Renal cortex interstitium (tissue), 15 donors: ENCODE results near the gene PAN2. TPM values are rescaled to one million over a fixed set of nuclear protein-coding genes. Genes with fewer than 3 reads are reported as not detected.

Experiments
- DNase-seq, 11 donors: peaks; one replicate each; pipeline ENCODE4 v3.0.0-alpha.2; 2013; ENCODE audit warnings: low read depth in 9 of 11, low spot score in 4 of 11; ENCODE audit errors: extremely low read depth in 1 of 11
- long read RNA-seq, 16 experiments: transcript quantifications; one replicate each; lab custom pipeline, GENCODE V29; 2026
- polyA plus RNA-seq, 3 donors: library from polyadenylated mRNA; unstranded; fragments of 120-200 nt; gene quantifications; one replicate each; pipeline ENCODE4 v1.2.1, GENCODE V29; 2013; ENCODE audit not compliant: insufficient read length in 3 of 3

Gene PAN2
- 100 to 1,000 TPM in 1 of 3 donors, 10 to 100 TPM in 2; 82.0 to 113 (median 93.7) TPM for polyA plus RNA-seq
- long read RNA-seq, donor 1, full-length matches to known transcripts = 3 of 3 reads
- long read RNA-seq, donor 1, partial matches to known transcripts = 0 of 3 reads
- long read RNA-seq, donor 1, other reads (novel, unspliced or antisense) = 0 of 3 reads
- long read RNA-seq, donor 2, partial matches to known transcripts = 0 of 1 reads
- long read RNA-seq, donor 2, other reads (novel, unspliced or antisense) = 0 of 1 reads
- long read RNA-seq, donor 3, full-length matches to known transcripts = 4 of 4 reads
- long read RNA-seq, donor 3, partial matches to known transcripts = 0 of 4 reads
- long read RNA-seq, donor 3, other reads (novel, unspliced or antisense) = 0 of 4 reads
- long read RNA-seq, donor 4, partial matches to known transcripts = 0 of 2 reads
- long read RNA-seq, donor 4, other reads (novel, unspliced or antisense) = 0 of 2 reads
- long read RNA-seq, donor 5 = 0 reads
- long read RNA-seq, donor 6, partial matches to known transcripts = 5 of 7 reads
- long read RNA-seq, donor 6, other reads (novel, unspliced or antisense) = 0 of 7 reads
- long read RNA-seq, donor 7, partial matches to known transcripts = 0 of 2 reads
- long read RNA-seq, donor 7, other reads (novel, unspliced or antisense) = 0 of 2 reads
- long read RNA-seq, donor 8, full-length matches to known transcripts = 10 of 23 reads
- long read RNA-seq, donor 8, partial matches to known transcripts = 13 of 23 reads
- long read RNA-seq, donor 8, other reads (novel, unspliced or antisense) = 0 of 23 reads
- long read RNA-seq, donor 9, partial matches to known transcripts = 0 of 3 reads
- long read RNA-seq, donor 9, other reads (novel, unspliced or antisense) = 0 of 3 reads
- long read RNA-seq, donor 10, full-length matches to known transcripts = 3 of 3 reads
- long read RNA-seq, donor 10, partial matches to known transcripts = 0 of 3 reads
- long read RNA-seq, donor 10, other reads (novel, unspliced or antisense) = 0 of 3 reads
- long read RNA-seq, donor 11, partial matches to known transcripts = 0 of 4 reads
- long read RNA-seq, donor 11, other reads (novel, unspliced or antisense) = 0 of 4 reads
- long read RNA-seq, donor 12, partial matches to known transcripts = 0 of 1 reads
- long read RNA-seq, donor 12, other reads (novel, unspliced or antisense) = 0 of 1 reads
- long read RNA-seq, donor 13 = 0 reads
- long read RNA-seq, donor 14, partial matches to known transcripts = 0 of 2 reads
- long read RNA-seq, donor 14, other reads (novel, unspliced or antisense) = 0 of 2 reads
- long read RNA-seq, donor 15, partial matches to known transcripts = 0 of 2 reads
- long read RNA-seq, donor 15, other reads (novel, unspliced or antisense) = 0 of 2 reads
- long read RNA-seq, donor 16, full-length matches to known transcripts = 11 of 30 reads
- long read RNA-seq, donor 16, partial matches to known transcripts = 19 of 30 reads
- long read RNA-seq, donor 16, other reads (novel, unspliced or antisense) = 0 of 30 reads

- peak; percentile 90 to 97 (median 95) for DNase-seq
Measured at GRCh38 chr12:56333679-56334489, at the start of gene PAN2. PAN2 (minus strand) TSS chr12:56334000; CDS start chr12:56333094, 906 bp downstream.

- no peak for DNase-seq
Measured at GRCh38 chr12:56382611-56383010, 48.8 kb upstream of the PAN2 start.

- DNase-seq = no peak
Measured at GRCh38 chr12:56377989-56378316, 44.2 kb upstream of the PAN2 start.

GRCh38 chr12:56377310-56377988 lies 43.6 kb upstream of the PAN2 start:
- no peak for DNase-seq

GRCh38 chr12:56375598-56376434 lies 42.0 kb upstream of the PAN2 start:
- DNase-seq = no peak

GRCh38 chr12:56374726-56375597 lies 41.2 kb upstream of the PAN2 start:
- no peak for DNase-seq

- no peak for DNase-seq
Measured at GRCh38 chr12:56373515-56373914, 39.7 kb upstream of the PAN2 start.

- no peak for DNase-seq
Measured at GRCh38 chr12:56366948-56367347, 33.1 kb upstream of the PAN2 start.

GRCh38 chr12:56362130-56363059 lies 28.6 kb upstream of the PAN2 start, which contains the start of gene APOF:
APOF (minus strand) TSS chr12:56362857; CDS start chr12:56362745, 112 bp downstream.
- no peak for DNase-seq

GRCh38 chr12:56361487-56362129 lies 27.8 kb upstream of the PAN2 start:
- DNase-seq = no peak

GRCh38 chr12:56359851-56360767 lies 26.3 kb upstream of the PAN2 start, which contains the start of gene STAT2:
STAT2 (minus strand) TSS chr12:56360107; CDS start chr12:56356571, 3,536 bp downstream.
- peak; percentile 97 to 100 (median 99) for DNase-seq

- peak in 3 of 11 donors; percentile 2 to 23 (median 18) for DNase-seq
Measured at GRCh38 chr12:56358836-56359532, 25.2 kb upstream of the PAN2 start.
